Measurements from ENCODE around the gene SRRM4. TPM values are rescaled to one million over a fixed set of nuclear protein-coding genes. Genes with fewer than 3 reads are reported as not detected.

Gene SRRM4
- polyA plus RNA-seq, 1 donor (not counting 4 experiments of a cell fraction or from before 2014, with no cell fraction given) = not detected

GRCh38 chr12:119055977-119056376 lies 74.6 kb downstream of the SRRM4 start:
- no peak overlapping the region for H2AFZ ChIP-seq (ENCODE audit: control insufficient read depth, low read length)
- H3K9me3 ChIP-seq (ENCODE audit: control insufficient read depth, low read depth, low read length) = no peaks in the 10 kb centered on the region
- no peak overlapping the region for H3K27ac ChIP-seq (ENCODE audit: control insufficient read depth, insufficient read depth, low read length)
- no peak overlapping the region for H3K4me3 ChIP-seq (ENCODE audit: control insufficient read depth in 2 of 3, extremely low read depth in 1 of 3, insufficient read depth in 2 of 3, low read depth in 1 of 3, low read length in 3 of 3)
- FAIRE-seq (no peak), DNase-seq (ENCODE audit: low read depth, low spot score) (no peak)
- TF ChIP-seq EZH2 (IDR thresholded peaks at IDR 0.05; ENCODE audit: low read length) = no peak
- TF ChIP-seq, protein P1, sequence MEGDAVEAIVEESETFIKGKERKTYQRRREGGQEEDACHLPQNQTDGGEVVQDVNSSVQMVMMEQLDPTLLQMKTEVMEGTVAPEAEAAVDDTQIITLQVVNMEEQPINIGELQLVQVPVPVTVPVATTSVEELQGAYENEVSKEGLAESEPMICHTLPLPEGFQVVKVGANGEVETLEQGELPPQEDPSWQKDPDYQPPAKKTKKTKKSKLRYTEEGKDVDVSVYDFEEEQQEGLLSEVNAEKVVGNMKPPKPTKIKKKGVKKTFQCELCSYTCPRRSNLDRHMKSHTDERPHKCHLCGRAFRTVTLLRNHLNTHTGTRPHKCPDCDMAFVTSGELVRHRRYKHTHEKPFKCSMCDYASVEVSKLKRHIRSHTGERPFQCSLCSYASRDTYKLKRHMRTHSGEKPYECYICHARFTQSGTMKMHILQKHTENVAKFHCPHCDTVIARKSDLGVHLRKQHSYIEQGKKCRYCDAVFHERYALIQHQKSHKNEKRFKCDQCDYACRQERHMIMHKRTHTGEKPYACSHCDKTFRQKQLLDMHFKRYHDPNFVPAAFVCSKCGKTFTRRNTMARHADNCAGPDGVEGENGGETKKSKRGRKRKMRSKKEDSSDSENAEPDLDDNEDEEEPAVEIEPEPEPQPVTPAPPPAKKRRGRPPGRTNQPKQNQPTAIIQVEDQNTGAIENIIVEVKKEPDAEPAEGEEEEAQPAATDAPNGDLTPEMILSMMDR (optimal IDR thresholded peaks at IDR 0.05 in 1 of 3, IDR thresholded peaks at IDR 0.05 in 1 of 3, conservative IDR thresholded peaks at IDR 0.05 in 1 of 3; ENCODE audit: extremely low read depth in 1 of 3, insufficient read depth in 2 of 3, low read length in 3 of 3) = no peak
- H3K4me2 ChIP-seq (ENCODE audit: control insufficient read depth, extremely low read depth, insufficient read depth, low read depth, low read length) = no peak overlapping the region
- H3K9me1 ChIP-seq (ENCODE audit: control insufficient read depth, extremely low read depth, insufficient read depth, low read length) = no peaks in the 10 kb centered on the region
- H3K9ac ChIP-seq (ENCODE audit: control insufficient read depth, extremely low read depth, insufficient read depth, low read length) = no peak overlapping the region
- no peaks in the 10 kb centered on the region for H4K20me1 ChIP-seq (ENCODE audit: control insufficient read depth, extremely low read depth, insufficient read depth, low read length)
- no peaks in the 10 kb centered on the region for H3K27me3 ChIP-seq (ENCODE audit: control insufficient read depth, extremely low read depth, insufficient read depth, low read length)
- dilution Hi-C loops (cut with MboI; ENCODE audit: extremely low pct_ligation_motif_present, low sequenced_read_pairs) = no loop called here
- no peaks in the 10 kb centered on the region for H3K79me2 ChIP-seq (ENCODE audit: control insufficient read depth, insufficient read depth, low read length)
- no peaks in the 10 kb centered on the region for H3K4me1 ChIP-seq (ENCODE audit: control insufficient read depth, extremely low read depth, insufficient read depth, low read length)
- H3K36me3 ChIP-seq (ENCODE audit: control insufficient read depth in 2 of 2, extremely low read depth in 1 of 2, insufficient read depth in 2 of 2, low read length in 2 of 2) = no peaks in the 10 kb centered on the region

GRCh38 chr12:119060847-119061796 lies 79.8 kb downstream of the SRRM4 start:
- Histone ChIP-seq H3K9ac (ENCODE audit: control insufficient read depth, extremely low read depth, insufficient read depth, low read length) (no peak overlapping the region), H3K27ac (ENCODE audit: control insufficient read depth, insufficient read depth, low read length) (no peak overlapping the region), H3K4me1 (ENCODE audit: control insufficient read depth, extremely low read depth, insufficient read depth, low read length) (no peaks in the 10 kb centered on the region), H3K9me1 (ENCODE audit: control insufficient read depth, extremely low read depth, insufficient read depth, low read length) (no peaks in the 10 kb centered on the region), H3K4me3 (ENCODE audit: control insufficient read depth in 2 of 3, extremely low read depth in 1 of 3, insufficient read depth in 2 of 3, low read depth in 1 of 3, low read length in 3 of 3) (no peak overlapping the region), H3K79me2 (ENCODE audit: control insufficient read depth, insufficient read depth, low read length) (no peaks in the 10 kb centered on the region), H3K27me3 (ENCODE audit: control insufficient read depth, extremely low read depth, insufficient read depth, low read length) (no peaks in the 10 kb centered on the region), H3K36me3 (ENCODE audit: control insufficient read depth in 2 of 2, extremely low read depth in 1 of 2, insufficient read depth in 2 of 2, low read length in 2 of 2) (no peaks in the 10 kb centered on the region), H2AFZ (ENCODE audit: control insufficient read depth, low read length) (no peak overlapping the region), H4K20me1 (ENCODE audit: control insufficient read depth, extremely low read depth, insufficient read depth, low read length) (no peaks in the 10 kb centered on the region), H3K4me2 (ENCODE audit: control insufficient read depth, extremely low read depth, insufficient read depth, low read depth, low read length) (no peak overlapping the region), H3K9me3 (ENCODE audit: control insufficient read depth, low read depth, low read length) (no peaks in the 10 kb centered on the region)
- TF ChIP-seq EZH2 (IDR thresholded peaks at IDR 0.05; ENCODE audit: low read length) = no peak
- TF ChIP-seq, protein P1 (optimal IDR thresholded peaks at IDR 0.05 in 1 of 3, IDR thresholded peaks at IDR 0.05 in 1 of 3, conservative IDR thresholded peaks at IDR 0.05 in 1 of 3; ENCODE audit: extremely low read depth in 1 of 3, insufficient read depth in 2 of 3, low read length in 3 of 3) = no peak
- FAIRE-seq (no peak), DNase-seq (ENCODE audit: low read depth, low spot score) (no peak)
- dilution Hi-C loops (cut with MboI; ENCODE audit: extremely low pct_ligation_motif_present, low sequenced_read_pairs) = no loop called here

All from keratinocyte (primary cell).